ENCODE data around the gene FANCE. TPM values are rescaled to one million over a fixed set of nuclear protein-coding genes. Genes with fewer than 3 reads are reported as not detected.

The FANCE gene
- polyA plus RNA-seq, 3 donors, result 1.8 to 3.0 (median 2.9) TPM

GRCh38 chr6:35465646-35466045 is 13.5 kb downstream of the FANCE start:
- TF ChIP-seq, protein P1, sequence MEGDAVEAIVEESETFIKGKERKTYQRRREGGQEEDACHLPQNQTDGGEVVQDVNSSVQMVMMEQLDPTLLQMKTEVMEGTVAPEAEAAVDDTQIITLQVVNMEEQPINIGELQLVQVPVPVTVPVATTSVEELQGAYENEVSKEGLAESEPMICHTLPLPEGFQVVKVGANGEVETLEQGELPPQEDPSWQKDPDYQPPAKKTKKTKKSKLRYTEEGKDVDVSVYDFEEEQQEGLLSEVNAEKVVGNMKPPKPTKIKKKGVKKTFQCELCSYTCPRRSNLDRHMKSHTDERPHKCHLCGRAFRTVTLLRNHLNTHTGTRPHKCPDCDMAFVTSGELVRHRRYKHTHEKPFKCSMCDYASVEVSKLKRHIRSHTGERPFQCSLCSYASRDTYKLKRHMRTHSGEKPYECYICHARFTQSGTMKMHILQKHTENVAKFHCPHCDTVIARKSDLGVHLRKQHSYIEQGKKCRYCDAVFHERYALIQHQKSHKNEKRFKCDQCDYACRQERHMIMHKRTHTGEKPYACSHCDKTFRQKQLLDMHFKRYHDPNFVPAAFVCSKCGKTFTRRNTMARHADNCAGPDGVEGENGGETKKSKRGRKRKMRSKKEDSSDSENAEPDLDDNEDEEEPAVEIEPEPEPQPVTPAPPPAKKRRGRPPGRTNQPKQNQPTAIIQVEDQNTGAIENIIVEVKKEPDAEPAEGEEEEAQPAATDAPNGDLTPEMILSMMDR (IDR thresholded peaks at IDR 0.05), result no peak
- no peaks in the 10 kb centered on the region for H3K9me3 ChIP-seq (replicated peaks in 1 of 2; ENCODE audit: control insufficient read depth in 1 of 2, insufficient read depth in 1 of 2, low read length in 2 of 2)
- H3K79me2 ChIP-seq (ENCODE audit: insufficient read depth, low read length), result peaks cover 24% of the 10 kb centered on the region
- peaks cover 10 to 28% of the 10 kb centered on the region in 2 donors for H3K36me3 ChIP-seq (replicated peaks in 1 of 2; ENCODE audit: control insufficient read depth in 1 of 2, insufficient read depth in 2 of 2, low read length in 2 of 2)
- Mint-ChIP-seq H3K27ac (no peak overlapping the region), H3K9me3 (peaks cover 0 to 5% (median 0%) of the 10 kb centered on the region in 7 donors), H3K4me1 (peaks cover 23% of the 10 kb centered on the region), H3K4me3 (peak overlapping the region in 1 of 2 donors; percentile 21), H3K27me3 (ENCODE audit: low read depth in 3 of 3) (peaks cover 0 to 7% (median 0%) of the 10 kb centered on the region in 3 donors), H3K36me3 (peaks cover 37 to 44% of the 10 kb centered on the region in 2 donors)
- peaks cover 20% of the 10 kb centered on the region for H4K20me1 ChIP-seq (ENCODE audit: insufficient read depth, low read length)
- WGBS (ENCODE audit: insufficient coverage), result no CpG with 5 or more reads among the region's 1 CpG
- no peak overlapping the region for H3K27ac ChIP-seq (ENCODE audit: low read depth in 1 of 2, low read length in 2 of 2)
- H3K27me3 ChIP-seq (ENCODE audit: control insufficient read depth in 2 of 2, insufficient read depth in 2 of 2, low read length in 2 of 2), result no peaks in the 10 kb centered on the region
- H3K4me3 ChIP-seq (replicated peaks in 1 of 3; ENCODE audit: low read depth in 2 of 3, low read length in 3 of 3), result no peak overlapping the region
- intact Hi-C loops (cut with micrococcal nuclease), result loop anchor here (5.0 kb wide), 2 partner anchors 123 to 168 kb away; partner anchors contain the start of genes DEF6 (in 2 of the 2) and PPARD (in 1 of the 2)
- no peak for DNase-seq
- no peak overlapping the region for H3K4me2 ChIP-seq (replicated peaks; ENCODE audit: extremely low read depth, low read length, poor library complexity, severe bottlenecking)
- no peak overlapping the region for H2AFZ ChIP-seq (ENCODE audit: insufficient read depth, low read depth, low read length, poor library complexity, severe bottlenecking)
- no peak overlapping the region for H3K9ac ChIP-seq (ENCODE audit: insufficient read depth, low read length, poor library complexity, severe bottlenecking)
- H3K4me1 ChIP-seq (ENCODE audit: control insufficient read depth in 1 of 2, insufficient read depth in 2 of 2, low read length in 2 of 2), result peaks cover 23 to 29% of the 10 kb centered on the region in 2 donors

DNA sequence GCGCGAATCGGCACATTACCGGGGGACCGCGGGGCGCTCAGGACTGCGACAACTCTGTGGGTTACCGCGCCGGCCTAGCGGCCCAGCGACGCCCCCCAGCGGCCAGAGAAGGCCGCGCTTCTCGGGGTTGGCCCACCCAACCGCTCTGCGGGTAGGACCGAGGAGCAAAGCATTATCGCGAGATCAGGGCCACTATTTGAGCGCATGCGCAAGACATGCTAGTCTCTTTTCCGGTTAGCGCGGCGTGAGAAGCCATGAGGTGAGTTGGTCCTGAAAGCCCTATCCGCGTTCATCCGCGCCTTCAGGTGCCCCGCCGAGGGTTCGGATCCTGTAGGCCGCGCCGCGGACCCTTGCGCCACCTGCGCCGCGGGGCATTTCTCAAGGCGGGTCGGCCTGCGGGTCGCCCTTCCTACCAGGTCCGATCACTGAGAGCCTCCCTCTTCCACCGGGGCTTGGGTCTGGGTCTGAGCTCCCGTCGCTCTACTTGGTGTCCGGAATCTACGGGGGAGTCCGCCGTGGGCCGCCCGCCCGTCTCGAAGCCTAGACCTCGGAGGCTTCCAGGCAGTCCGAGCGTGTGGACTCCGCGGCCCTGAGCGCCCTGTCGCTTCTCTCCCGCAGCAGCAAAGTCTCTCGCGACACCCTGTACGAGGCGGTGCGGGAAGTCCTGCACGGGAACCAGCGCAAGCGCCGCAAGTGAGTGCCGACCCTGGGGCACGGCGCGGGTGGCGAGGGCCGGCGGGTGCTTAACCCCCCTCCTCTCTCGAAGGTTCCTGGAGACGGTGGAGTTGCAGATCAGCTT is 16.2 kb downstream of the FANCE start, which contains the start of gene RPL10A:
Gene RPL10A (plus strand): TSS at position 221 of the 799 bp plus-strand sequence. CDS start 34 bp downstream, at position 255.
- WGBS (ENCODE audit: insufficient coverage), result under 1% methylated on average over 86 of the region's 86 CpGs
- Mint-ChIP-seq H3K4me1 (peaks cover 35% of the 10 kb centered on the region), H3K9me3 (peaks cover 0 to 7% (median 0%) of the 10 kb centered on the region in 7 donors), H3K36me3 (peaks cover 44 to 52% of the 10 kb centered on the region in 2 donors), H3K27me3 (ENCODE audit: low read depth in 3 of 3) (peaks cover 0 to 6% (median 0%) of the 10 kb centered on the region in 3 donors), H3K4me3 (peak within 1 kb of the TSS; percentile 98), H3K27ac (peak within 1 kb of the TSS; percentile 96 to 99 (median 98))
- Histone ChIP-seq H3K36me3 (replicated peaks in 1 of 2; ENCODE audit: control insufficient read depth in 1 of 2, insufficient read depth in 2 of 2, low read length in 2 of 2) (peaks cover 32 to 40% of the 10 kb centered on the region in 2 donors), H3K9me3 (replicated peaks in 1 of 2; ENCODE audit: control insufficient read depth in 1 of 2, insufficient read depth in 1 of 2, low read length in 2 of 2) (no peaks in the 10 kb centered on the region), H3K27me3 (ENCODE audit: control insufficient read depth in 2 of 2, insufficient read depth in 2 of 2, low read length in 2 of 2) (no peaks in the 10 kb centered on the region), H2AFZ (ENCODE audit: insufficient read depth, low read depth, low read length, poor library complexity, severe bottlenecking) (peak within 1 kb of the TSS; percentile 93), H3K4me3 (replicated peaks in 1 of 3; ENCODE audit: low read depth in 2 of 3, low read length in 3 of 3) (peak within 1 kb of the TSS; percentile 80 to 99 (median 92)), H3K27ac (ENCODE audit: low read depth in 1 of 2, low read length in 2 of 2) (peak within 1 kb of the TSS; percentile 92 to 93), H3K4me2 (replicated peaks; ENCODE audit: extremely low read depth, low read length, poor library complexity, severe bottlenecking) (peak within 1 kb of the TSS; percentile 99), H3K4me1 (ENCODE audit: control insufficient read depth in 1 of 2, insufficient read depth in 2 of 2, low read length in 2 of 2) (peaks cover 23 to 30% of the 10 kb centered on the region in 2 donors), H3K9ac (ENCODE audit: insufficient read depth, low read length, poor library complexity, severe bottlenecking) (peak within 1 kb of the TSS; percentile 91), H3K79me2 (ENCODE audit: insufficient read depth, low read length) (peaks cover 29% of the 10 kb centered on the region), H4K20me1 (ENCODE audit: insufficient read depth, low read length) (peaks cover 46% of the 10 kb centered on the region)
- TF ChIP-seq, protein P1 (IDR thresholded peaks at IDR 0.05), result peak; percentile 92
- DNase-seq, result peak; percentile 96 to 97 (median 97)
- intact Hi-C loops (cut with micrococcal nuclease), result loop anchor here (1.0 to 5.0 kb wide), 3 partner anchors 125 to 171 kb away; partner anchors contain the start of genes DEF6 (in 2 of the 2) and PPARD (in 1 of the 2)

All from CD14-positive monocyte (primary cell).